SK-N-SH (cell line): ENCODE data around the gene CLK4. TPM values are rescaled to one million over a fixed set of nuclear protein-coding genes. Genes with fewer than 3 reads are reported as not detected.

ENCODE experiments used
- CTCF ChIA-PET: fragments of 300-600, 350-600 bp; formaldehyde crosslinking; extraction: SDS; loops from one replicate; lab custom pipeline; 2021; lab: Yijun Ruan, JAX
- POLR2A ChIA-PET: fragments of 350-600 bp; sonication (Branson Sonifier 250); formaldehyde crosslinking; extraction: SDS; loops from one replicate; lab custom pipeline; 2020; ENCODE audit warnings: antibody characterized with exemption, inconsistent platforms; lab: Yijun Ruan, JAX
- DNase-seq: peaks from one replicate; pipeline ENCODE4 v3.0.0; 2012
- H2AFZ ChIP-seq: fragments of 200-600 bp; sonication (generic); 2 replicates; pipeline ENCODE4 v1.8.1; 2016; ENCODE audit warnings: antibody characterized with exemption, mild to moderate bottlenecking, low read depth
- H3F3A ChIP-seq: fragments of 200-600 bp; sonication (generic); replicated peaks from 2 replicates; pipeline ENCODE3; 2016; ENCODE audit warnings: antibody characterized with exemption, mild to moderate bottlenecking; ENCODE audit not compliant: insufficient read depth
- H3K27ac ChIP-seq, 2 experiments: fragments of 200-500 bp in 1 of 2; fragments of 200-600 bp in 1 of 2; sonication (Bioruptor generic) in 1 of 2; sonication (generic), shearing (Covaris generic) in 1 of 2; 2 replicates each; pipeline versions ENCODE4 v1.5.1 to v1.6.1; 2014 to 2016; ENCODE audit warnings: low read depth in 2 of 2, inconsistent platforms in 1 of 2, low read length in 1 of 2, mild to moderate bottlenecking in 1 of 2, mixed read lengths in 1 of 2
- H3K27me3 ChIP-seq: fragments of 200-600 bp; sonication (generic), shearing (Covaris generic); 2 replicates; pipeline ENCODE4 v1.6.1; 2016; ENCODE audit warnings: mixed run types; ENCODE audit not compliant: insufficient read depth
- H3K36me3 ChIP-seq, 2 experiments: fragments of 200-500 bp in 1 of 2; fragments of 200-600 bp in 1 of 2; sonication (Bioruptor generic) in 1 of 2; sonication (generic) in 1 of 2; replicated peaks in 1 of 2; 2 replicates each; pipeline versions ENCODE3 to v1.5.1; 2014 to 2016; ENCODE audit warnings: low read length in 1 of 2, mild to moderate bottlenecking in 1 of 2; ENCODE audit not compliant: insufficient read depth in 2 of 2, control insufficient read depth in 1 of 2
- H3K4me1 ChIP-seq, 2 experiments: fragments of 200-500 bp in 1 of 2; fragments of 200-600 bp in 1 of 2; sonication (Bioruptor generic) in 1 of 2; sonication (generic), shearing (Covaris generic) in 1 of 2; 2 replicates each; pipeline versions ENCODE4 v1.5.1 to v1.6.1; 2014 to 2016; ENCODE audit warnings: low read depth in 1 of 2, low read length in 1 of 2, mixed run types in 1 of 2; ENCODE audit not compliant: insufficient read depth in 2 of 2, control insufficient read depth in 1 of 2
- H3K4me2 ChIP-seq: fragments of 200-600 bp; sonication (generic), shearing (Covaris generic); 2 replicates; pipeline ENCODE4 v1.6.1; 2017; ENCODE audit warnings: mixed run types
- H3K4me3 ChIP-seq, 2 experiments: fragments of 200-500 bp in 1 of 2; fragments of 200-600 bp in 1 of 2; sonication (Bioruptor generic) in 1 of 2; sonication (generic), shearing (Covaris generic) in 1 of 2; 2 replicates each; pipeline versions ENCODE4 v1.5.1 to v1.8.1; 2014 to 2016; ENCODE audit warnings: low read depth in 2 of 2, inconsistent platforms in 1 of 2, low read length in 1 of 2, mild to moderate bottlenecking in 1 of 2, mixed read lengths in 1 of 2, moderate library complexity in 1 of 2
- H3K79me2 ChIP-seq: fragments of 200-600 bp; sonication (generic); 2 replicates; pipeline ENCODE4 v1.8.1; 2017; ENCODE audit warnings: mild to moderate bottlenecking; ENCODE audit not compliant: insufficient read depth
- H3K9ac ChIP-seq: fragments of 200-600 bp; sonication (generic); 2 replicates; pipeline ENCODE4 v1.6.1; 2017; ENCODE audit warnings: mixed run types
- H3K9me2 ChIP-seq: fragments of 200-600 bp; sonication (generic); 2 replicates; pipeline ENCODE4 v1.6.1; 2017; ENCODE audit warnings: mixed run types
- H3K9me3 ChIP-seq: fragments of 200-600 bp; sonication (generic); 2 replicates; pipeline ENCODE4 v1.6.1; 2017; ENCODE audit warnings: mixed run types, mild to moderate bottlenecking, moderate library complexity
- H4K20me1 ChIP-seq: fragments of 200-600 bp; sonication (generic); 2 replicates; pipeline ENCODE4 v1.6.1; 2017; ENCODE audit warnings: mild to moderate bottlenecking, mixed run types; ENCODE audit not compliant: insufficient read depth
- FOXJ3 ChIP-seq: sonication (generic); formaldehyde crosslinking; IDR thresholded peaks from 2 replicates; pipeline ENCODE4 v1.5.1; 2020; ENCODE audit warnings: mild to moderate bottlenecking, missing genetic modification reagents
- MEF2A ChIP-seq: IDR thresholded peaks from 2 replicates; pipeline ENCODE4 v1.4.0; 2012; ENCODE audit warnings: low read depth, borderline replicate concordance
- NFIC ChIP-seq: IDR thresholded peaks from 2 replicates; pipeline ENCODE4 v1.4.0; 2012; ENCODE audit warnings: borderline replicate concordance
- RFX5 ChIP-seq: IDR thresholded peaks from 2 replicates; pipeline ENCODE4 v1.6.1; 2012; ENCODE audit warnings: mild to moderate bottlenecking, improper control_type of control experiment, low read length
- RXRA ChIP-seq: IDR thresholded peaks from 2 replicates; pipeline ENCODE4 v1.4.0; 2012; ENCODE audit warnings: low read depth, mild to moderate bottlenecking, borderline replicate concordance
- SMC3 ChIP-seq: IDR thresholded peaks from 2 replicates; pipeline ENCODE4 v1.6.1; 2012; ENCODE audit warnings: low read depth, low read length, improper control_type of control experiment
- TAF1 ChIP-seq: IDR thresholded peaks from 2 replicates; pipeline ENCODE4 v1.6.1; 2012; ENCODE audit warnings: low read depth, mild to moderate bottlenecking, low read length, moderate library complexity, borderline replicate concordance
- TCF12 ChIP-seq: IDR thresholded peaks from 2 replicates; pipeline ENCODE4 v1.4.0; 2012
- WGBS: methylation state at CpG from one replicate; pipeline ENCODE4 v1.1.6; 2017; ENCODE audit warnings: low lambda C conversion rate; 5-methylcytosine and 5-hydroxymethylcytosine counted together
- polyA plus RNA-seq, 3 experiments: library from polyadenylated mRNA; depleted of rRNA; stranded (reverse); fragments of >200 nt; gene quantifications; 2 replicates each; pipeline ENCODE4 v1.2.3, GENCODE V29; 2012
- TF ChIP-seq, protein P1 (sequence below): IDR thresholded peaks from 2 replicates; pipeline ENCODE4 v1.6.1; 2012; ENCODE audit warnings: mild to moderate bottlenecking, low read depth, low read length, moderate library complexity
- TF ChIP-seq, protein P2 (sequence below): fragments of 150-350 bp; IDR thresholded peaks from 2 replicates; pipeline ENCODE4 v1.6.1; 2016; ENCODE audit warnings: mild to moderate bottlenecking, low read depth, low read length
- TF ChIP-seq, protein P3 (sequence below): IDR thresholded peaks from 2 replicates; pipeline ENCODE4 v1.4.0; 2012; ENCODE audit warnings: low read depth
- TF ChIP-seq, protein P4 (sequence below): IDR thresholded peaks from 2 replicates; pipeline ENCODE4 v1.4.0; 2012; ENCODE audit warnings: low read depth, borderline replicate concordance
- TF ChIP-seq, protein P5 (sequence below): fragments of 150-350 bp; IDR thresholded peaks from 2 replicates; pipeline ENCODE4 v1.6.1; 2017; ENCODE audit warnings: antibody characterized with exemption, low read length, low read depth, borderline replicate concordance
- TF ChIP-seq, protein P6 (sequence below): IDR thresholded peaks from 2 replicates; pipeline ENCODE4 v1.4.0; 2012; ENCODE audit warnings: low read depth, borderline replicate concordance

Gene CLK4
- polyA plus RNA-seq, 1 of the 3 experiments (the other 2 are of a cell fraction): 7.5 TPM

DNA sequence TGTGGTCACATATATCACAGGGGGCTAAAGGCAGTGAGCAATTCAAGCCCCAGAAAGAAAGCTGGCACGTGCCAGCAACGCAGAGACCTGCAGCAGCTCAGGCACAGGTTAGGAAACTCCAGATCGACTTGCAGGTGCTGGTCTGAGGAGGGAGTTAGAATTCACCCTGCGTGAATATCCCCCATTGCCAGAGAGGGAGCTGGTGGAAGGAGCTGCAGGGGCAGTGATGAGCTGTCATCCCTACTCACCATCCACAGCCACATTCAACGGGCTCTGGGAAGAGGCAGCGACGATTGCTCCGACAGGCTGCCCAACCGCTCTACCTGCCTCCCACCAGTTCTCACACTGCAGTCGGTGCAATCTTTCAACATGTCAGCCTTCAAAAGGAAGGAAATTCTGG, 40.8 kb upstream of the CLK4 start:
- Histone ChIP-seq H2AFZ (no peak overlapping the region), H3K4me1 (peaks cover 0 to 12% of the 10 kb centered on the region in 2 experiments; a peak in 1 of 4 replicates), H3K9ac (no peak overlapping the region), H3K4me2 (no peak overlapping the region), H4K20me1 (no peaks in the 10 kb centered on the region), H3F3A (no peaks in the 10 kb centered on the region), H3K27me3 (no peaks in the 10 kb centered on the region), H3K4me3 (no peak overlapping the region), H3K36me3 (no peaks in the 10 kb centered on the region), H3K9me3 (no peaks in the 10 kb centered on the region), H3K9me2 (no peaks in the 10 kb centered on the region), H3K27ac (no peak overlapping the region), H3K79me2 (no peaks in the 10 kb centered on the region)
- ChIA-PET CTCF (interaction anchor here (1.0 to 1.2 kb wide), 2 partner anchors 27 to 78 kb away, joined by 3 read pairs; partner anchors contain the start of gene COL23A1), POLR2A (no interaction called here)
- no peak for TF ChIP-seq MEF2A
- no peak for TF ChIP-seq FOXJ3 (CRISPR knock-in tag)
- TF ChIP-seq, protein P1, sequence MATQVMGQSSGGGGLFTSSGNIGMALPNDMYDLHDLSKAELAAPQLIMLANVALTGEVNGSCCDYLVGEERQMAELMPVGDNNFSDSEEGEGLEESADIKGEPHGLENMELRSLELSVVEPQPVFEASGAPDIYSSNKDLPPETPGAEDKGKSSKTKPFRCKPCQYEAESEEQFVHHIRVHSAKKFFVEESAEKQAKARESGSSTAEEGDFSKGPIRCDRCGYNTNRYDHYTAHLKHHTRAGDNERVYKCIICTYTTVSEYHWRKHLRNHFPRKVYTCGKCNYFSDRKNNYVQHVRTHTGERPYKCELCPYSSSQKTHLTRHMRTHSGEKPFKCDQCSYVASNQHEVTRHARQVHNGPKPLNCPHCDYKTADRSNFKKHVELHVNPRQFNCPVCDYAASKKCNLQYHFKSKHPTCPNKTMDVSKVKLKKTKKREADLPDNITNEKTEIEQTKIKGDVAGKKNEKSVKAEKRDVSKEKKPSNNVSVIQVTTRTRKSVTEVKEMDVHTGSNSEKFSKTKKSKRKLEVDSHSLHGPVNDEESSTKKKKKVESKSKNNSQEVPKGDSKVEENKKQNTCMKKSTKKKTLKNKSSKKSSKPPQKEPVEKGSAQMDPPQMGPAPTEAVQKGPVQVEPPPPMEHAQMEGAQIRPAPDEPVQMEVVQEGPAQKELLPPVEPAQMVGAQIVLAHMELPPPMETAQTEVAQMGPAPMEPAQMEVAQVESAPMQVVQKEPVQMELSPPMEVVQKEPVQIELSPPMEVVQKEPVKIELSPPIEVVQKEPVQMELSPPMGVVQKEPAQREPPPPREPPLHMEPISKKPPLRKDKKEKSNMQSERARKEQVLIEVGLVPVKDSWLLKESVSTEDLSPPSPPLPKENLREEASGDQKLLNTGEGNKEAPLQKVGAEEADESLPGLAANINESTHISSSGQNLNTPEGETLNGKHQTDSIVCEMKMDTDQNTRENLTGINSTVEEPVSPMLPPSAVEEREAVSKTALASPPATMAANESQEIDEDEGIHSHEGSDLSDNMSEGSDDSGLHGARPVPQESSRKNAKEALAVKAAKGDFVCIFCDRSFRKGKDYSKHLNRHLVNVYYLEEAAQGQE: no peak
- TF ChIP-seq RXRA: no peak
- no peak for TF ChIP-seq NFIC
- TF ChIP-seq, protein P2, sequence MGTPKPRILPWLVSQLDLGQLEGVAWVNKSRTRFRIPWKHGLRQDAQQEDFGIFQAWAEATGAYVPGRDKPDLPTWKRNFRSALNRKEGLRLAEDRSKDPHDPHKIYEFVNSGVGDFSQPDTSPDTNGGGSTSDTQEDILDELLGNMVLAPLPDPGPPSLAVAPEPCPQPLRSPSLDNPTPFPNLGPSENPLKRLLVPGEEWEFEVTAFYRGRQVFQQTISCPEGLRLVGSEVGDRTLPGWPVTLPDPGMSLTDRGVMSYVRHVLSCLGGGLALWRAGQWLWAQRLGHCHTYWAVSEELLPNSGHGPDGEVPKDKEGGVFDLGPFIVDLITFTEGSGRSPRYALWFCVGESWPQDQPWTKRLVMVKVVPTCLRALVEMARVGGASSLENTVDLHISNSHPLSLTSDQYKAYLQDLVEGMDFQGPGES: no peak
- TF ChIP-seq, protein P3, sequence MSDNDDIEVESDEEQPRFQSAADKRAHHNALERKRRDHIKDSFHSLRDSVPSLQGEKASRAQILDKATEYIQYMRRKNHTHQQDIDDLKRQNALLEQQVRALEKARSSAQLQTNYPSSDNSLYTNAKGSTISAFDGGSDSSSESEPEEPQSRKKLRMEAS: no peak
- TF ChIP-seq, protein P4, sequence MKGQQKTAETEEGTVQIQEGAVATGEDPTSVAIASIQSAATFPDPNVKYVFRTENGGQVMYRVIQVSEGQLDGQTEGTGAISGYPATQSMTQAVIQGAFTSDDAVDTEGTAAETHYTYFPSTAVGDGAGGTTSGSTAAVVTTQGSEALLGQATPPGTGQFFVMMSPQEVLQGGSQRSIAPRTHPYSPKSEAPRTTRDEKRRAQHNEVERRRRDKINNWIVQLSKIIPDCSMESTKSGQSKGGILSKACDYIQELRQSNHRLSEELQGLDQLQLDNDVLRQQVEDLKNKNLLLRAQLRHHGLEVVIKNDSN: no peak
- TF ChIP-seq TCF12: no peak
- DNase-seq: no peak
- WGBS: 53% methylated on average over 9 of the region's 10 CpGs

DNA sequence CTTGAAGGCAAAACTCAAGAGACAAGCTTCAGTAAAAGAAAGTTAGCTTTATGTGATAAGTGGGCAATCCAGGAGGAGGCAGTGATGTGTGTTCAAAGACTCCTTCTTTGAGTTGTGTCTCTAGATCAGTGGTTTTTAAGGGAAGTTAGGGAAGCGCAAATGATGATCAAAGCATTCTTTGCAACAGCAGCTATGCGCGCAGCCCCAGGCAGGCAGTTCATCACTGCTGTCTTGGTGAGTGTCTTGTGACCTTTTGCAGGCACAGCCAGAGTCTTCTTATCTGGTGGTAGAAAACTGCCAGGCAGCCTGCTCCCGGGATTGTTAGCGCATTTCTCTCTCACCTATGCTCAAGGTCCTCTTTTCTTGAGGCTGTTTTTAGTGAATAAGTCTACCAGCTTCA, 40.3 kb upstream of the CLK4 start:
- CTCF ChIA-PET: interaction anchor here (1.0 to 1.2 kb wide), 2 partner anchors 27 to 77 kb away, joined by 3 read pairs; partner anchors contain the start of gene COL23A1
- H3K9me2 ChIP-seq: no peaks in the 10 kb centered on the region
- H3K4me1 ChIP-seq: peaks cover 0 to 12% of the 10 kb centered on the region in 2 experiments; a peak in 1 of 4 replicates
- H3K4me2 ChIP-seq: no peak overlapping the region
- H3K27ac ChIP-seq: no peak overlapping the region
- no peak overlapping the region for H3K4me3 ChIP-seq
- H3K27me3 ChIP-seq: no peaks in the 10 kb centered on the region
- POLR2A ChIA-PET: no interaction called here
- no peak for DNase-seq
- no peaks in the 10 kb centered on the region for H3K9me3 ChIP-seq
- 54% methylated on average over 5 of the region's 5 CpGs for WGBS
- no peaks in the 10 kb centered on the region for H3K36me3 ChIP-seq
- no peaks in the 10 kb centered on the region for H4K20me1 ChIP-seq
- H3K9ac ChIP-seq: no peak overlapping the region
- no peaks in the 10 kb centered on the region for H3F3A ChIP-seq
- no peak overlapping the region for H2AFZ ChIP-seq
- H3K79me2 ChIP-seq: no peaks in the 10 kb centered on the region
- TF ChIP-seq, protein P5, sequence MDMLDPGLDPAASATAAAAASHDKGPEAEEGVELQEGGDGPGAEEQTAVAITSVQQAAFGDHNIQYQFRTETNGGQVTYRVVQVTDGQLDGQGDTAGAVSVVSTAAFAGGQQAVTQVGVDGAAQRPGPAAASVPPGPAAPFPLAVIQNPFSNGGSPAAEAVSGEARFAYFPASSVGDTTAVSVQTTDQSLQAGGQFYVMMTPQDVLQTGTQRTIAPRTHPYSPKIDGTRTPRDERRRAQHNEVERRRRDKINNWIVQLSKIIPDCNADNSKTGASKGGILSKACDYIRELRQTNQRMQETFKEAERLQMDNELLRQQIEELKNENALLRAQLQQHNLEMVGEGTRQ: no peak
- TF ChIP-seq, protein P1: no peak
- no peak for TF ChIP-seq RFX5
- TF ChIP-seq, protein P6, sequence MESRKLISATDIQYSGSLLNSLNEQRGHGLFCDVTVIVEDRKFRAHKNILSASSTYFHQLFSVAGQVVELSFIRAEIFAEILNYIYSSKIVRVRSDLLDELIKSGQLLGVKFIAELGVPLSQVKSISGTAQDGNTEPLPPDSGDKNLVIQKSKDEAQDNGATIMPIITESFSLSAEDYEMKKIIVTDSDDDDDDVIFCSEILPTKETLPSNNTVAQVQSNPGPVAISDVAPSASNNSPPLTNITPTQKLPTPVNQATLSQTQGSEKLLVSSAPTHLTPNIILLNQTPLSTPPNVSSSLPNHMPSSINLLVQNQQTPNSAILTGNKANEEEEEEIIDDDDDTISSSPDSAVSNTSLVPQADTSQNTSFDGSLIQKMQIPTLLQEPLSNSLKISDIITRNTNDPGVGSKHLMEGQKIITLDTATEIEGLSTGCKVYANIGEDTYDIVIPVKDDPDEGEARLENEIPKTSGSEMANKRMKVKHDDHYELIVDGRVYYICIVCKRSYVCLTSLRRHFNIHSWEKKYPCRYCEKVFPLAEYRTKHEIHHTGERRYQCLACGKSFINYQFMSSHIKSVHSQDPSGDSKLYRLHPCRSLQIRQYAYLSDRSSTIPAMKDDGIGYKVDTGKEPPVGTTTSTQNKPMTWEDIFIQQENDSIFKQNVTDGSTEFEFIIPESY: no peak
- no peak for TF ChIP-seq SMC3
- no peak for TF ChIP-seq TAF1
